Vagina (tissue), 2 donors: ENCODE results near the gene CD6. TPM values are rescaled to one million over a fixed set of nuclear protein-coding genes. Genes with fewer than 3 reads are reported as not detected.

Experiments
- DNase-seq, 2 donors: peaks; one replicate each; pipeline ENCODE4 v3.0.0-alpha.2; 2017; ENCODE audit errors: extremely low spot score in 2 of 2
- H3K27ac ChIP-seq: fragments of 200-600 bp; sonication (generic); one replicate; pipeline ENCODE4 v1.5.1; 2019
- H3K27me3 ChIP-seq: fragments of 200-600 bp; sonication (generic); one replicate; pipeline ENCODE4 v1.5.1; 2019
- H3K36me3 ChIP-seq, 2 donors: fragments of 200-600 bp; sonication (generic); one replicate each; pipeline ENCODE4 v1.5.1; 2017 to 2019
- H3K4me1 ChIP-seq: fragments of 200-600 bp; sonication (generic); one replicate; pipeline ENCODE4 v1.5.1; 2019
- H3K4me3 ChIP-seq, 2 donors: fragments of 200-600 bp; sonication (generic); 1 replicate in 1 of 2; 2 replicates in 1 of 2; pipeline ENCODE4 v1.5.1; 2016 to 2019
- H3K9me3 ChIP-seq: fragments of 200-600 bp; sonication (generic); one replicate; pipeline ENCODE4 v1.5.1; 2019
- CTCF ChIP-seq, 3 experiments: fragments of 450-650 bp in 2 of 3; fragments of 200-600 bp in 1 of 3; sonication (generic) in 1 of 3; IDR thresholded peaks; one replicate each; pipeline ENCODE4 v1.5.1; 2017 to 2019; ENCODE audit warnings: antibody characterized with exemption in 3 of 3, mild to moderate bottlenecking in 2 of 3, moderate library complexity in 2 of 3
- POLR2A ChIP-seq, 2 donors: fragments of 450-650 bp; IDR thresholded peaks; one replicate each; pipeline ENCODE4 v1.6.1; 2017; ENCODE audit warnings: antibody characterized with exemption in 2 of 2, mild to moderate bottlenecking in 2 of 2, moderate library complexity in 2 of 2
- POLR2AphosphoS5 ChIP-seq, 2 donors: sonication (generic); formaldehyde crosslinking; IDR thresholded peaks; one replicate each; pipeline ENCODE4 v1.9.0; 2017; ENCODE audit warnings: antibody characterized with exemption in 2 of 2, mild to moderate bottlenecking in 2 of 2, low read depth in 1 of 2; ENCODE audit not compliant: insufficient read depth in 1 of 2
- intact Hi-C: fragments of 100-400 bp; cut with DNase I; formaldehyde crosslinking; loops from one replicate; pipeline ENCODE4 v1.15.1; 2023
- total RNA-seq: library from RNA; depleted of rRNA; stranded (reverse); fragments of >200 nt; gene quantifications from one replicate; pipeline ENCODE4 v1.2.3, GENCODE V29; 2016

Gene CD6
- total RNA-seq, 1 donor from 2014 or later = 3.9 TPM

GRCh38 chr11:60978546-60979380 is 7.3 kb downstream of the CD6 start:
- H3K36me3 ChIP-seq = no peaks in the 10 kb centered on the region
- H3K27me3 ChIP-seq = no peaks in the 10 kb centered on the region
- TF ChIP-seq POLR2AphosphoS5 (IDR thresholded peaks at IDR 0.05; ENCODE audit: insufficient read depth in 1 of 2, low read depth in 1 of 2) (no peak), POLR2A (IDR thresholded peaks at IDR 0.05) (no peak), CTCF (IDR thresholded peaks at IDR 0.05) (no peak)
- no peaks in the 10 kb centered on the region for H3K9me3 ChIP-seq
- DNase-seq = no peak
- no peak overlapping the region for H3K27ac ChIP-seq
- H3K4me1 ChIP-seq = peaks cover 4% of the 10 kb centered on the region
- H3K4me3 ChIP-seq = no peak overlapping the region
- intact Hi-C loops = no loop called here

GRCh38 chr11:60981515-60981914 is 10.0 kb downstream of the CD6 start:
- peaks cover 4% of the 10 kb centered on the region for H3K4me1 ChIP-seq
- intact Hi-C loops = no loop called here
- no peaks in the 10 kb centered on the region for H3K36me3 ChIP-seq
- TF ChIP-seq POLR2AphosphoS5 (IDR thresholded peaks at IDR 0.05; ENCODE audit: insufficient read depth in 1 of 2, low read depth in 1 of 2) (no peak), POLR2A (IDR thresholded peaks at IDR 0.05) (no peak), CTCF (IDR thresholded peaks at IDR 0.05) (no peak)
- no peaks in the 10 kb centered on the region for H3K27me3 ChIP-seq
- H3K9me3 ChIP-seq = no peaks in the 10 kb centered on the region
- H3K27ac ChIP-seq = no peak overlapping the region
- DNase-seq = no peak
- no peak overlapping the region for H3K4me3 ChIP-seq

GRCh38 chr11:60982184-60982583 is 10.7 kb downstream of the CD6 start:
- intact Hi-C loops = no loop called here
- DNase-seq = no peak
- peaks cover 4% of the 10 kb centered on the region for H3K4me1 ChIP-seq
- no peak overlapping the region for H3K4me3 ChIP-seq
- H3K36me3 ChIP-seq = no peaks in the 10 kb centered on the region
- TF ChIP-seq POLR2AphosphoS5 (IDR thresholded peaks at IDR 0.05; ENCODE audit: insufficient read depth in 1 of 2, low read depth in 1 of 2) (no peak), POLR2A (IDR thresholded peaks at IDR 0.05) (no peak), CTCF (IDR thresholded peaks at IDR 0.05) (no peak)
- no peaks in the 10 kb centered on the region for H3K9me3 ChIP-seq
- H3K27me3 ChIP-seq = no peaks in the 10 kb centered on the region
- H3K27ac ChIP-seq = no peak overlapping the region

- no peaks in the 10 kb centered on the region for H3K9me3 ChIP-seq
- no peak overlapping the region for H3K27ac ChIP-seq
- intact Hi-C loops = no loop called here
- no peak overlapping the region for H3K4me3 ChIP-seq
- H3K36me3 ChIP-seq = no peaks in the 10 kb centered on the region
- TF ChIP-seq POLR2AphosphoS5 (IDR thresholded peaks at IDR 0.05; ENCODE audit: insufficient read depth in 1 of 2, low read depth in 1 of 2) (no peak), POLR2A (IDR thresholded peaks at IDR 0.05) (no peak), CTCF (IDR thresholded peaks at IDR 0.05) (no peak)
- no peak for DNase-seq
- H3K27me3 ChIP-seq = no peaks in the 10 kb centered on the region
- H3K4me1 ChIP-seq = peaks cover 4% of the 10 kb centered on the region
These were observed 12.7 kb downstream of the CD6 start for GRCh38 chr11:60984149-60984548.

GRCh38 chr11:60984636-60985035 is 13.2 kb downstream of the CD6 start:
- no peak overlapping the region for H3K4me3 ChIP-seq
- peaks cover 4% of the 10 kb centered on the region for H3K4me1 ChIP-seq
- H3K27me3 ChIP-seq = no peaks in the 10 kb centered on the region
- H3K36me3 ChIP-seq = no peaks in the 10 kb centered on the region
- H3K27ac ChIP-seq = no peak overlapping the region
- DNase-seq = no peak
- no peaks in the 10 kb centered on the region for H3K9me3 ChIP-seq
- intact Hi-C loops = no loop called here
- TF ChIP-seq POLR2A (IDR thresholded peaks at IDR 0.05) = no peak
- no peak for TF ChIP-seq CTCF (IDR thresholded peaks at IDR 0.05)
- no peak for TF ChIP-seq POLR2AphosphoS5 (IDR thresholded peaks at IDR 0.05; ENCODE audit: insufficient read depth in 1 of 2, low read depth in 1 of 2)
